ENCODE results near the gene EWSR1.
A peak's percentile ranks its signal among the peaks of the same experiment; 100 is the strongest.
"Not testable (repeated sequence)": the region's sequence is repeated elsewhere in the genome, so short reads cannot be mapped to it uniquely, and the experiment has no call there.

EWSR1 gene

GRCh38 chr22:29339381-29340235 lies 71.5 kb downstream of the EWSR1 start:
- no peak for DNase-seq

GRCh38 chr22:29340566-29340965 lies 72.5 kb downstream of the EWSR1 start:
- no peak for DNase-seq

- DNase-seq: no peak
These were observed 73.2 kb downstream of the EWSR1 start for GRCh38 chr22:29341056-29341848.

GRCh38 chr22:29341849-29342127 lies 73.7 kb downstream of the EWSR1 start:
- no peak for DNase-seq

- no peak for DNase-seq
These were observed 74.1 kb downstream of the EWSR1 start for GRCh38 chr22:29342177-29342576.

GRCh38 chr22:29342577-29343312 lies 74.7 kb downstream of the EWSR1 start:
- DNase-seq: no peak

GRCh38 chr22:29343313-29343805 lies 75.3 kb downstream of the EWSR1 start:
- DNase-seq: peak in 1 of 2 experiments; percentile 19

GRCh38 chr22:29344137-29344536 lies 76.1 kb downstream of the EWSR1 start:
- DNase-seq: peak; percentile 73 to 85

GRCh38 chr22:29344889-29345288 lies 76.8 kb downstream of the EWSR1 start:
- DNase-seq: not testable (repeated sequence)

- no peak for DNase-seq
These were observed 77.9 kb downstream of the EWSR1 start for GRCh38 chr22:29345932-29346331.

GRCh38 chr22:29346659-29347058 lies 78.6 kb downstream of the EWSR1 start:
- DNase-seq: no peak

- DNase-seq: no peak
These were observed 80.0 kb downstream of the EWSR1 start for GRCh38 chr22:29348041-29348440.

- DNase-seq: no peak
These were observed 80.9 kb downstream of the EWSR1 start for GRCh38 chr22:29348956-29349355.

Data from NCI-H2081 (cell line).